ENCODE data around the gene MACO1.

- TF ChIP-seq CTCF (IDR thresholded peaks at IDR 0.05 in 8 of 11, conservative IDR thresholded peaks at IDR 0.05 in 3 of 11) (no peak), POLR2A (IDR thresholded peaks at IDR 0.05) (no peak), POLR2AphosphoS5 (IDR thresholded peaks at IDR 0.05) (no peak)
Measured at GRCh38 chr1:25482211-25482610, 51.5 kb downstream of the MACO1 start.
